SU-DHL-6 (cell line): ENCODE data around the gene SQOR.

ENCODE experiments used
- CTCF ChIP-seq: fragments of 200-600 bp; sonication (generic); IDR thresholded peaks from one replicate; pipeline ENCODE4 v1.5.1; 2017; ENCODE audit warnings: antibody characterized with exemption, mild to moderate bottlenecking, low read length, moderate library complexity; ENCODE audit not compliant: insufficient read depth, poor library complexity, severe bottlenecking
- EZH2phosphoT487 ChIP-seq: fragments of 200-600 bp; sonication (generic), shearing (Covaris generic); conservative IDR thresholded peaks from 2 replicates; pipeline ENCODE4 v1.6.1; 2018; ENCODE audit warnings: mild to moderate bottlenecking, antibody characterized with exemption, low read length, moderate library complexity, mixed read lengths

- TF ChIP-seq CTCF (no peak), EZH2phosphoT487 (no peak)
Measured at GRCh38 chr15:45678459-45679178, 43.8 kb downstream of the SQOR start.
